ENCODE results near the gene CACNA1D. TPM values are rescaled to one million over a fixed set of nuclear protein-coding genes. Genes with fewer than 3 reads are reported as not detected.

Gene CACNA1D
- total RNA-seq, 1 experiment from 2014 or later, result not detected

DNA sequence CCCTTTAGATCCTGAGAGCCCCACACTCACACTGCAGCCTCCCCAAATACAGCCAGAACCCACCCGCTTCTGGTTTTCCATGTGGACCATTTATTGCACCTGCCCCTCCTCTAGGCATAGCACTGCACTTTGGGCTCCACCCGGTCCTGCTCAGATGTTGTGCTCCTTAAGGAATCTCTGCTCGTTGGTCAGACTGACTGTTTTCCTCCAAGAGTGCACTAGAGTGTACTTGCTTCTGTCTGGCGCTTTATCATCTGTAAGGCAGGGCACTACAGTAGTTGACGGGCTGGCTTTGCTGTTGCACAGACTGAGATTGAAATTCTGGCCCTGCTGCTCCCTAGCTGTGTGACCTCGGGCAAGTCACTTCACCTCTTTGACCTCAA, 124.1 kb downstream of the CACNA1D start:
- TF ChIP-seq EZH2 (IDR thresholded peaks at IDR 0.05; ENCODE audit: borderline replicate concordance, low read depth, low read length, poor library complexity, severe bottlenecking), result no peak
- TF ChIP-seq, protein P1, sequence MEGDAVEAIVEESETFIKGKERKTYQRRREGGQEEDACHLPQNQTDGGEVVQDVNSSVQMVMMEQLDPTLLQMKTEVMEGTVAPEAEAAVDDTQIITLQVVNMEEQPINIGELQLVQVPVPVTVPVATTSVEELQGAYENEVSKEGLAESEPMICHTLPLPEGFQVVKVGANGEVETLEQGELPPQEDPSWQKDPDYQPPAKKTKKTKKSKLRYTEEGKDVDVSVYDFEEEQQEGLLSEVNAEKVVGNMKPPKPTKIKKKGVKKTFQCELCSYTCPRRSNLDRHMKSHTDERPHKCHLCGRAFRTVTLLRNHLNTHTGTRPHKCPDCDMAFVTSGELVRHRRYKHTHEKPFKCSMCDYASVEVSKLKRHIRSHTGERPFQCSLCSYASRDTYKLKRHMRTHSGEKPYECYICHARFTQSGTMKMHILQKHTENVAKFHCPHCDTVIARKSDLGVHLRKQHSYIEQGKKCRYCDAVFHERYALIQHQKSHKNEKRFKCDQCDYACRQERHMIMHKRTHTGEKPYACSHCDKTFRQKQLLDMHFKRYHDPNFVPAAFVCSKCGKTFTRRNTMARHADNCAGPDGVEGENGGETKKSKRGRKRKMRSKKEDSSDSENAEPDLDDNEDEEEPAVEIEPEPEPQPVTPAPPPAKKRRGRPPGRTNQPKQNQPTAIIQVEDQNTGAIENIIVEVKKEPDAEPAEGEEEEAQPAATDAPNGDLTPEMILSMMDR (conservative IDR thresholded peaks at IDR 0.05; ENCODE audit: low read depth, low read length), result no peak
- DNase-seq (ENCODE audit: low spot score), result no peak
- no peak overlapping the region for H3K4me3 ChIP-seq (ENCODE audit: low read depth, low read length, poor library complexity, severe bottlenecking)
- H3K4me1 ChIP-seq (ENCODE audit: insufficient read depth, low read length, poor library complexity, severe bottlenecking), result no peaks in the 10 kb centered on the region
- ChIA-PET CTCF (no interaction called here), POLR2A (ENCODE audit: low non-redundant PET) (no interaction called here)
- intact Hi-C loops (cut with micrococcal nuclease; ENCODE audit: unreplicated experiment), result no loop called here
- H3K36me3 ChIP-seq (ENCODE audit: insufficient read depth, low read length, poor library complexity, severe bottlenecking), result no peaks in the 10 kb centered on the region
- no peaks in the 10 kb centered on the region for H3K9me3 ChIP-seq (ENCODE audit: low read depth, low read length, poor library complexity, severe bottlenecking)
- H3K27ac ChIP-seq (ENCODE audit: low read depth, low read length, poor library complexity, severe bottlenecking), result no peak overlapping the region
- BruUV-seq (replicated peaks), result no TSS peak
- no peaks in the 10 kb centered on the region for H3K27me3 ChIP-seq (replicated peaks; ENCODE audit: insufficient read depth, low read depth, low read length, poor library complexity)

DNA sequence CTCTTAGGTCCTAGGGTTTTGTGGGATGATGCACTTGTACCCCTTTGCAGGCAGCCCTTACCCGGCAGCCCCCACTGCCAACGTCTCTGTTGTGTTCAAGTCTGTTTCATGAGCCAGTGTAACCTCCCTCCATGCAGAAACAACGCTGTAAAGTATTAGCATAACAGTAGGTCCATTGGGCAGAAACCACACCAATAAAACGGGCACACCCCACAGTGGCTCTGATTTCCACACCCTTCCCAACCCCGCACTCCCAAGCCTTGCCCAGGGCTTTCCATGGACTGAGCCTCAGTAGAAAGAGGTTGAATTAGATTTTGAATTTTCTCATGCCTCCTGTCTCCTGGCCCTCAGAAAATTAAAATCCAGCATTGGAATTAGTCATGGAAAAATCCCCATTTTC, 124.5 kb downstream of the CACNA1D start:
- no peaks in the 10 kb centered on the region for H3K4me1 ChIP-seq (ENCODE audit: insufficient read depth, low read length, poor library complexity, severe bottlenecking)
- POLR2A ChIA-PET (ENCODE audit: low non-redundant PET), result no interaction called here
- intact Hi-C loops (cut with micrococcal nuclease; ENCODE audit: unreplicated experiment), result no loop called here
- TF ChIP-seq EZH2 (IDR thresholded peaks at IDR 0.05; ENCODE audit: borderline replicate concordance, low read depth, low read length, poor library complexity, severe bottlenecking), result no peak
- TF ChIP-seq, protein P1 (conservative IDR thresholded peaks at IDR 0.05; ENCODE audit: low read depth, low read length), result no peak
- no peak for DNase-seq (ENCODE audit: low spot score)
- no peaks in the 10 kb centered on the region for H3K36me3 ChIP-seq (ENCODE audit: insufficient read depth, low read length, poor library complexity, severe bottlenecking)
- no peak overlapping the region for H3K4me3 ChIP-seq (ENCODE audit: low read depth, low read length, poor library complexity, severe bottlenecking)
- H3K27ac ChIP-seq (ENCODE audit: low read depth, low read length, poor library complexity, severe bottlenecking), result no peak overlapping the region
- CTCF ChIA-PET, result no interaction called here
- BruUV-seq (replicated peaks), result no TSS peak
- no peaks in the 10 kb centered on the region for H3K9me3 ChIP-seq (ENCODE audit: low read depth, low read length, poor library complexity, severe bottlenecking)
- no peaks in the 10 kb centered on the region for H3K27me3 ChIP-seq (replicated peaks; ENCODE audit: insufficient read depth, low read depth, low read length, poor library complexity)

DNA sequence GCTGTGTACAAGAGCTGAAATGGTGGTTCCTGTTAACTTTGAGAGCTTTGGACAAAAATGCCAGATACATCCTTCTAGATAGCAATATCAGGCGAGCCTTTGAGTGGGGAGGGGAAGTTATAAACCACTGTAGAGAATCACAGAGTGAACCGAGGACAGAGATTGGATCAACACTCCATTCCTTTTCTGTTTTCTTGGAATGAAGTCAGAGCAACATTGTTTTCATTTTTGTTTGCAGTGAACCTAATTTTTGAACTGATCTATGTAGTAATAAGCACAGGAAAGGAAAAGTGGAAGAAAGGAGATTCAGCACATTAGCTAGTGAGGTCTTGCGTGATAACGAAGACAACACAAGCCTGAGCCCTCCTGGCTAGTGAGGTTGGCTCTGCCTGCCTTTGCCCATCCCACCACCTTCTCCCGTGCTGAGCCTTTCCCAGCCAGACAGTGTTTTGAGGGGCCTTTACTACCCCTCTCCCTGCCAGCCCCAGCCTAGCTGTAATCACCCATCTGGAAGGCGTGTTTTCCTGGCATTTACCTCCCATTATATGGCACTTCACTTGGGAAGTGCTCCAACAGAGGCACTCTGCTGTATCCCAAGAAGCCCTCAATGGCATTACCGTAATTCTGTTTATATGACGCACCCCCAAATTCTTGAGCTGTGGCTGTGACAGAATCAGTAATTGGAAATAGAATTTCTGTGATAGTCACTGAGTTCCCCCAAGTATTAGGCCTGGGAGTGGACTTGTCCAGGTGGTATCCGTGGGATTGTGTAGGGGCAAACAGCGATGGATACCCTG, 129.8 kb downstream of the CACNA1D start:
- ChIA-PET POLR2A (ENCODE audit: low non-redundant PET) (no interaction called here), CTCF (no interaction called here)

More for the DNA sequence above, 129.8 kb downstream of the CACNA1D start:
- TF ChIP-seq, protein P1 (conservative IDR thresholded peaks at IDR 0.05; ENCODE audit: low read depth, low read length), result no peak
- no peak for TF ChIP-seq EZH2 (IDR thresholded peaks at IDR 0.05; ENCODE audit: borderline replicate concordance, low read depth, low read length, poor library complexity, severe bottlenecking)
- no peak for DNase-seq (ENCODE audit: low spot score)
- BruUV-seq (replicated peaks), result no TSS peak
- Histone ChIP-seq H3K36me3 (ENCODE audit: insufficient read depth, low read length, poor library complexity, severe bottlenecking) (no peaks in the 10 kb centered on the region), H3K4me1 (ENCODE audit: insufficient read depth, low read length, poor library complexity, severe bottlenecking) (no peaks in the 10 kb centered on the region), H3K4me3 (ENCODE audit: low read depth, low read length, poor library complexity, severe bottlenecking) (no peak overlapping the region), H3K9me3 (ENCODE audit: low read depth, low read length, poor library complexity, severe bottlenecking) (no peaks in the 10 kb centered on the region), H3K27me3 (replicated peaks; ENCODE audit: insufficient read depth, low read depth, low read length, poor library complexity) (no peaks in the 10 kb centered on the region), H3K27ac (ENCODE audit: low read depth, low read length, poor library complexity, severe bottlenecking) (no peak overlapping the region)
- intact Hi-C loops (cut with micrococcal nuclease; ENCODE audit: unreplicated experiment), result no loop called here

Data from A673 (cell line).